Spleen (tissue), 7 donors: ENCODE data around the gene KIAA2012.

Experiments
- CTCF ChIP-seq, 11 experiments: fragments of 200-600 bp in 7 of 11; fragments of 450-650 bp in 4 of 11; sonication (generic) in 4 of 11; IDR thresholded peaks in 8 of 11; conservative IDR thresholded peaks in 3 of 11; 1 replicate in 7 of 11; 2 replicates in 4 of 11; pipeline versions ENCODE4 v1.4.0 to v1.8.0; 2016 to 2021; ENCODE audit warnings: antibody characterized with exemption in 11 of 11, inconsistent platforms in 4 of 11, mild to moderate bottlenecking in 1 of 11
- POLR2A ChIP-seq, 3 donors: fragments of 450-650 bp; IDR thresholded peaks; one replicate each; pipeline ENCODE4 v1.5.1; 2017; ENCODE audit warnings: antibody characterized with exemption in 3 of 3, mild to moderate bottlenecking in 1 of 3
- POLR2AphosphoS5 ChIP-seq, 3 donors: sonication (generic); formaldehyde crosslinking; IDR thresholded peaks; one replicate each; pipeline ENCODE4 v1.5.1; 2017; ENCODE audit warnings: antibody characterized with exemption in 3 of 3
- donor health status: DM: no; HTN: no; CAD: no; lungs with moderate emphysema.
- donor health status: DM: no; HTN: no; CAD: no.
- donor health status: DM: no; HTN: no; CAD: no.

GRCh38 chr2:202039278-202040078, 33.6 kb upstream of the KIAA2012 start:
- TF ChIP-seq CTCF (IDR thresholded peaks at IDR 0.05 in 8 of 11, conservative IDR thresholded peaks at IDR 0.05 in 3 of 11) (no peak), POLR2A (IDR thresholded peaks at IDR 0.05) (no peak), POLR2AphosphoS5 (IDR thresholded peaks at IDR 0.05) (no peak)
